Panc1 (cell line): ENCODE results near the gene ZNF329.

Source experiments
- CTCF ChIP-seq: fragments of 450-650 bp; IDR thresholded peaks from 2 replicates; pipeline ENCODE4 v1.5.1; 2017; ENCODE audit warnings: mild to moderate bottlenecking
- POLR2AphosphoS5 ChIP-seq: IDR thresholded peaks from 2 replicates; pipeline ENCODE4 v1.6.1; 2012; ENCODE audit warnings: mild to moderate bottlenecking, low read depth, low read length, moderate library complexity

- TF ChIP-seq CTCF (no peak), POLR2AphosphoS5 (no peak)
Measured at GRCh38 chr19:58097349-58097748, 53.2 kb downstream of the ZNF329 start.
